Measurements from ENCODE around the gene SRSF11.

DNA sequence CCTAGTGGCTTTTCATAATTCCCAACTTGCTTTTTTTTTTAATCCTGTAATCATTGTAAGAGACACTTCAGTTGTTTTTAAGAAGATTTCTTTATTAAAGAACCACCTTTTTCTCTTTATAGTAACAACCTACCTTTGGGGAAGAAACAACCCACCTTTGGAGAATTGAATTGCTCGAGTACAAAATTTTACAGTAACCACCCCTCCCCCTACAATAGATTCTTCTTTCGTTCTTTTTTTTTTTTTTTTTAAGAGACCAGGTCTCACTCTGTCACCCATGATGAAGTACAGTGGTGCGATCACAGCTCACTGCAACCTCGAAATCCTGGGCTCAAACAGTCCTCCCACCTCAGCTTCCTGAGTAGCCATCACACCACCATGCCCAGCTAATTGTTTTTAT is 13.7 kb upstream of the SRSF11 start:
- TF ChIP-seq FOXA1 (IDR thresholded peaks at IDR 0.05) (no peak), CTBP1 (IDR thresholded peaks at IDR 0.05; ENCODE audit: borderline replicate concordance) (no peak), SP1 (IDR thresholded peaks at IDR 0.05) (no peak), LEF1 (IDR thresholded peaks at IDR 0.05; ENCODE audit: borderline replicate concordance) (no peak), PKNOX1 (IDR thresholded peaks at IDR 0.05) (no peak), NFRKB (IDR thresholded peaks at IDR 0.05) (no peak), FOXM1 (IDR thresholded peaks at IDR 0.05; ENCODE audit: borderline replicate concordance) (no peak), SUZ12 (IDR thresholded peaks at IDR 0.05) (no peak), ELF4 (IDR thresholded peaks at IDR 0.05) (no peak), BHLHE40 (IDR thresholded peaks at IDR 0.05; ENCODE audit: borderline replicate concordance) (no peak), TARDBP (IDR thresholded peaks at IDR 0.05) (no peak), HDGF (IDR thresholded peaks at IDR 0.05; ENCODE audit: borderline replicate concordance) (no peak), FOXK2 (IDR thresholded peaks at IDR 0.05) (no peak), L3MBTL2 (conservative IDR thresholded peaks at IDR 0.05) (no peak)
